Muscle of leg (tissue), 11 donors: ENCODE data around the gene KCNK4. TPM values are rescaled to one million over a fixed set of nuclear protein-coding genes. Genes with fewer than 3 reads are reported as not detected.
A peak's percentile ranks its signal among the peaks of the same experiment; 100 is the strongest.

Experiments used
- DNase-seq: peaks from one replicate; pipeline ENCODE4 v3.0.0; 2013
- H3K27ac ChIP-seq: one replicate; pipeline ENCODE4 v1.5.1; 2013; ENCODE audit warnings: mild to moderate bottlenecking, low read length, control low read depth
- H3K27me3 ChIP-seq: one replicate; pipeline ENCODE4 v1.6.1; 2013; ENCODE audit warnings: low read length; ENCODE audit not compliant: control insufficient read depth, insufficient read depth
- H3K36me3 ChIP-seq: one replicate; pipeline ENCODE4 v1.6.1; 2013; ENCODE audit warnings: low read length; ENCODE audit not compliant: control insufficient read depth, insufficient read depth
- H3K4me1 ChIP-seq: one replicate; pipeline ENCODE4 v1.6.1; 2013; ENCODE audit warnings: low read length; ENCODE audit not compliant: control insufficient read depth, insufficient read depth
- H3K4me3 ChIP-seq: one replicate; pipeline ENCODE4 v1.5.1; 2013; ENCODE audit warnings: low read length, control low read depth
- H3K9me3 ChIP-seq: replicated peaks from 2 replicates; pipeline ENCODE4 v1.6.1; 2013; ENCODE audit warnings: low read depth, low read length; ENCODE audit not compliant: control insufficient read depth
- WGBS: methylation state at CpG from one replicate; pipeline ENCODE4 v1.1.5; 2013; ENCODE audit warnings: missing lambda C conversion rate; ENCODE audit not compliant: insufficient coverage; 5-methylcytosine and 5-hydroxymethylcytosine counted together
- polyA plus RNA-seq, 8 donors: library from polyadenylated mRNA; unstranded; fragments of 120-200 nt; gene quantifications; one replicate each; pipeline versions ENCODE4 v1.2.1 to v1.2.3, GENCODE V29; 2013; ENCODE audit warnings: inconsistent platforms in 1 of 8, low replicate concordance in 1 of 8; ENCODE audit not compliant: insufficient read length in 8 of 8, insufficient read depth in 1 of 8
- total RNA-seq: library from RNA; stranded (reverse); fragments of 120-200 nt; gene quantifications from one replicate; pipeline ENCODE4 v1.2.4, GENCODE V29; 2013

Gene KCNK4
- total and polyA plus RNA-seq, 9 donors: 0.08 to 0.13 TPM; not detected in 7

GRCh38 chr11:64327375-64327774 lies 36.3 kb downstream of the KCNK4 start:
- no peak overlapping the region for H3K4me3 ChIP-seq
- peaks cover 4% of the 10 kb centered on the region for H3K27me3 ChIP-seq
- H3K27ac ChIP-seq: no peak overlapping the region
- peaks cover 3% of the 10 kb centered on the region for H3K9me3 ChIP-seq
- no peak for DNase-seq
- WGBS: no CpG with 5 or more reads among the region's 2 CpGs
- H3K36me3 ChIP-seq: peaks cover 6% of the 10 kb centered on the region
- peaks cover 3% of the 10 kb centered on the region for H3K4me1 ChIP-seq

GRCh38 chr11:64327993-64328392 lies 36.9 kb downstream of the KCNK4 start:
- WGBS: 70% methylated on average over 1 of the region's 3 CpGs
- H3K4me3 ChIP-seq: no peak overlapping the region
- peaks cover 4% of the 10 kb centered on the region for H3K27me3 ChIP-seq
- H3K36me3 ChIP-seq: peaks cover 6% of the 10 kb centered on the region
- peaks cover 3% of the 10 kb centered on the region for H3K4me1 ChIP-seq
- peaks cover 3% of the 10 kb centered on the region for H3K9me3 ChIP-seq
- DNase-seq: no peak
- H3K27ac ChIP-seq: no peak overlapping the region

DNA sequence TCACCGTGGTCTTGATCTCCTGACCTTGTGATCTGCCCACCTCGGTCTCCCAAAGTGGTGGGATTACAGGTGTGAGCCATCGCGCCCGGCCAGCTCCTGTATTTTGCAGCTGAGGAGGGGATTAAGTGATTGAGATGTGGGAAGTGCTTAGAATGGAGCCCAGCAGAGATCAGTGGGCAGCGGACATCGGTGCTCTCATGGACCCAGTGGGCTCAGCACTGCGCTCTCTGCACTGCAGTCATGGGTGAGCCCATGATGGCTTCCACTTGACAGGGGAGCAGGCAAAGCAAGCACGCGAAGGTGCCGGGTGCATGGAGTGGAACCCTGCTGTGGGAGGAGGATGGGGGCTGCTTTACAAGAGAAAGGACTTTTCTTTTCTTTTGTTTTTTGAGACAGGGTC lies 39.8 kb downstream of the KCNK4 start:
- Histone ChIP-seq H3K36me3 (no peaks in the 10 kb centered on the region), H3K9me3 (peaks cover 3% of the 10 kb centered on the region), H3K4me3 (no peak overlapping the region), H3K27ac (no peak overlapping the region), H3K4me1 (peaks cover 3% of the 10 kb centered on the region), H3K27me3 (peaks cover 4% of the 10 kb centered on the region)
- WGBS: 91% methylated on average over 7 of the region's 11 CpGs
- DNase-seq: no peak

DNA sequence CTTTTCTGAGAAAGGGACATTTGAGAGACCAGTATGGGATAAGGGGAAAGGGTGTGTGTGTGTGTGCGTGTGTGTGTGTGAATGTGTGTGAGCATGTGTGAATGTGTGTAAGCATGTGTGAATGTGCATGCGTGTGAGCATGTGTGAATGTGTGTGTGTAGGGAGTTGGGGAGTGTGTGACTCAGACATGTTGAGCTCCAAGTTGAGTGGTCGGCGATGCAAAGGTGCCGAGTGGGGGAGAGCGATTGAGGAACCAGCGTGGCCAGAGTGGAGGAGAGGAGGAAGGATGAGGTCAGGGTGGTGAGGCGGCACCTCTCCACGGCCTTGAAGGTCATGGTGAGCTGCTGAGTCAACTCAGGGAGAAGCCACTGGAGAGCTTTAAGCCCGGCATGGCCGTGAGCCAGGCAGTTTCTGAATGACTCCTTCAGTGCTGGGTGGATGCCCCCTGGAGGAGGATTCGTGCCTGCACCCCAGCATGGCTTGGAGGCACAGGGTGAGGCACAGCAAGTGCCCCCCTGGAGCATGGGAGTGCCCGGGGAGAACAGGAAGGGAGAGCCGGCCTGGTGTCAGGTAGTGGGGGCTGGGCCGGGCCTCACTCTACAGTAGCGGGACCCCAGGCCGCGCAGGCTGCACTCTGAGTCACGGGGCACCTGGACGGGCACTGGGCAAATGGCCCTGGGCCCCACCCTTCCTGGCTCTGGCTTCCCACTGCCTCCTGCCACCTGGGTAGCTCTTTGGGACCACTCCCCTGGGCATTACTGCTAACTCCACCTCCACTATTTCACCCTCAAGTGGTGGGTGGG lies 40.7 kb downstream of the KCNK4 start:
- no peaks in the 10 kb centered on the region for H3K36me3 ChIP-seq
- 53% methylated on average over 19 of the region's 20 CpGs for WGBS
- peaks cover 3% of the 10 kb centered on the region for H3K4me1 ChIP-seq
- H3K4me3 ChIP-seq: no peak overlapping the region
- peaks cover 4% of the 10 kb centered on the region for H3K27me3 ChIP-seq
- DNase-seq: peak; percentile 61
- H3K27ac ChIP-seq: no peak overlapping the region
- peaks cover 3% of the 10 kb centered on the region for H3K9me3 ChIP-seq

DNA sequence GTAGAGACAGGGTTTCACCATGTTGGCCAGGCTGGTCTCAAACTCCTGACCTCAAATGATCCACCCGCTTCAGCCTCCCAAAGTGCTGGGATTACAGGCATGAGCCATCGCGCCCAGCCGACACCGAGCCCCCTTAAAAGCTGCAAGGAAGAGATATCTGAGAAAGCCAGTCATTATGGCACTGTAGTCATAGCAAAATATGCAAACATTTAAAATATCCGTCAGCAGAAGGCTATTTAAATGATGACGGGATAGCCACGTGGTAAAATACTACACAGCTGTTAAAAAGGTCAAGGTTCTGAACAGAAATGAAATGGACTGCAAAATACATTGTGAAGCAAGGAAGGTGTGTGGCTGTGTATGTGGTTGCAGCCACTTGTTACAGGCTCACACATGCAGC lies 42.5 kb downstream of the KCNK4 start:
- H3K4me3 ChIP-seq: no peak overlapping the region
- peaks cover 4% of the 10 kb centered on the region for H3K27me3 ChIP-seq
- WGBS: 100% methylated on average over 6 of the region's 8 CpGs
- H3K9me3 ChIP-seq: no peaks in the 10 kb centered on the region
- H3K36me3 ChIP-seq: no peaks in the 10 kb centered on the region
- H3K27ac ChIP-seq: no peak overlapping the region
- H3K4me1 ChIP-seq: peaks cover 3% of the 10 kb centered on the region
- no peak for DNase-seq

DNA sequence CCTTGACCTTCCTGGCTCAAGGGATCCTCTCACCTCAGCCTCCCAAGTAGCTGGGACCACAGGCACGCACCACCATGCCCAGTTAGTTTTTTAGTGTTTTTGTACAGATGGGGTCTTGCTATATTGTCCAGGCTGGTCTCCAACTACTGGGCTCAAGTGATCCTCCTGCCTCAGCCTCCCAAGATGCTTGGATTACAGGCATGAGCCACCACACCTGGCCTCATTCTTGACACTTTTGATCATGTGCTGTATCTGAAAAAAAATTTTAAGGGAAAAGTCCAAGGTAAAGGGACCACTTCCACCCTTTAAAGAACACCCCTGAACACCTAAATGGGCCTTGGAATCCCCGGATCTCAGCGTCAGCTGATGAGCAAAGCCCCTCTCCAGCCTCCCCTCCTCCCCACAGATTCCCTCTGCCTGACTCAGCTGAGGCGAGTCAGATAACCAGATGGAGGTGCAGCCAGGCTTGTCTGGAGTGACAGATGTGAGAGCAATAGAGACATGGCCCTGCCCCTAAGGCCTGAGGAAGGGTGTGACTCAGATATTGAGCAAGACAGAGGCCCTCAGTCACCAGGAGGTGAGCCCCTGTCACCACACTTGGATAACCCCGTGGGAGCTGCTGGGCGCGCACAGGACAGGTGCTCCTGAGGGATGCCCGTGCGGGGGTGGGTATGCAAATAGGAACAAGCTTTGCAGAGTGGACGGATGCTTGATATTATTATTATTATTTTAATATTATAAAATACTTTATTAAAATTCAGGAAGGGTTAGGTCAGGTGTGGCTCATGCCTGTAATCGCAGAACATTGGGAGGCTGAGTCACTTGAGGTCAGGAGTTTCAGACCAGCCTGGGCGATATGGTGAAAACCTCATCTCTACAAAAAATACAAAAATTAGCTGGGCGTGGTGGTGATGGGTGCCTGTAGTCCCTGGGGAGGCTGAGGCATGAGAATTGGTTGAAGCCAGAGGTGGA lies 43.9 kb downstream of the KCNK4 start:
- Histone ChIP-seq H3K9me3 (no peaks in the 10 kb centered on the region), H3K36me3 (no peaks in the 10 kb centered on the region), H3K27me3 (no peaks in the 10 kb centered on the region), H3K4me3 (no peak overlapping the region), H3K27ac (no peak overlapping the region), H3K4me1 (peaks cover 3% of the 10 kb centered on the region)
- no CpG with 5 or more reads among the region's 13 CpGs for WGBS
- DNase-seq: no peak

- Histone ChIP-seq H3K27me3 (peaks cover 10% of the 10 kb centered on the region), H3K9me3 (no peaks in the 10 kb centered on the region), H3K4me3 (no peak overlapping the region), H3K36me3 (no peaks in the 10 kb centered on the region), H3K4me1 (peaks cover 17% of the 10 kb centered on the region), H3K27ac (no peak overlapping the region)
- 68% methylated on average over 3 of the region's 8 CpGs for WGBS
- DNase-seq: no peak
These were observed 46.6 kb downstream of the KCNK4 start for GRCh38 chr11:64337538-64338249.

- no peak overlapping the region for H3K27ac ChIP-seq
- no peak overlapping the region for H3K4me3 ChIP-seq
- no peaks in the 10 kb centered on the region for H3K36me3 ChIP-seq
- H3K27me3 ChIP-seq: peaks cover 10% of the 10 kb centered on the region
- WGBS: 75% methylated on average over 4 of the region's 8 CpGs
- peaks cover 26% of the 10 kb centered on the region for H3K4me1 ChIP-seq
- DNase-seq: no peak
- H3K9me3 ChIP-seq: no peaks in the 10 kb centered on the region
These were observed 47.6 kb downstream of the KCNK4 start for GRCh38 chr11:64338716-64339115.

DNA sequence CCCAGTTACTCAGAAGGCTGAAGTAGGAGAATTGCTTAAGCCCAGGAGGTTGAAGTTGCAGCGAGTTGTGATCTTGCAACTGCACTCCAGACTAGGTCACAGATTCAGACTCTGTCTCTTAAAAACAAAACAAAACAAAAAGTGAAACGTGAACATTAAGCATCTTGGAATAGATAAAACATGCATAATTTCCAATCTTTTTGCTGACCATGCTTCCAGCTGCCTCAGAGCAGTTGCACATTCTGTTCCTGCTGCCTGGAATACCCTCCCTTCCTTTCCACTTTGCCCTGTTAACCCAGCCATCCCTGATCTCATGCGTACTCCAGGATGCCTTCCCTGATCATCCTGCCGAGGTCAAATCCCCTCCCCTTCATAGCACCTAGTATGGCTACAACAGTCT lies 48.2 kb downstream of the KCNK4 start:
- Histone ChIP-seq H3K27me3 (peaks cover 10% of the 10 kb centered on the region), H3K4me1 (peaks cover 31% of the 10 kb centered on the region), H3K9me3 (no peaks in the 10 kb centered on the region), H3K4me3 (no peak overlapping the region), H3K36me3 (no peaks in the 10 kb centered on the region), H3K27ac (no peak overlapping the region)
- WGBS: 40% methylated on average over 1 of the region's 4 CpGs
- no peak for DNase-seq
